ENCODE results near the gene AGAP1. TPM values are rescaled to one million over a fixed set of nuclear protein-coding genes. Genes with fewer than 3 reads are reported as not detected.

The AGAP1 gene
- total RNA-seq, 2 donors from 2014 or later = 28.9 to 33.3 TPM

DNA sequence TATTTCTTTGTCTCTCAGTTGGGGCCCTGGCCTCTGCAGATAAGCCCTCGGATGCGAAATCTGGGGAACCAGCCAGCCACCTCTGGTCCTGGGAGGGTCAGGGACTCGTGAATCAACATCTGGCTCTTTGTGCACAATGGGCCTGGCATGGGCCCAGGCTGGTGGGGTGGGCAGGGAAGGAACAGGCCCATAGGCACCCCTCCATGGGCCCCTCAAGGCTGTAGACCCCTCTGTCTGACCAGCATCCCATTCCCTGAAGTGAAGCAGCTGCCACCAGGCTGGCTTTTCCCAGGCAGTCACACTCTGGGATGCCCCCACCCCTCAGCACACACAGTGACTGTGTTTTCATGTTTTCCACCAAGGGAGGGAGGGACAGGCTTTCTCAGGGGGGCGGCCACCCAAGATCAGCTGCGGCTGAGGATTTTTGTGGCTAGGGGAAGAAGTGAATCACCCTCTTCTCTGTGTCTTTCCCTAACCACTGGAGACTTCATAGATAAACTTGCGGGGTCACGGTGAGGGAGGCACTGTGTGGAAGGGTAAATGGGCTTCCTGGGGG, 166.0 kb downstream of the AGAP1 start:
- intact Hi-C loops (cut with DNase I) = loop anchor here in 1 of 2 donors (10.0 kb wide), 1 partner anchor 65 kb away; no protein-coding TSS in a partner anchor
- DNase-seq (ENCODE audit: low spot score) = no peak

- DNase-seq (ENCODE audit: low spot score) = no peak
- intact Hi-C loops (cut with DNase I) = loop anchor here in 1 of 2 donors (10.0 kb wide), 1 partner anchor 66 kb away; no protein-coding TSS in a partner anchor
Observed at GRCh38 chr2:235660484-235661082, 166.7 kb downstream of the AGAP1 start.

DNA sequence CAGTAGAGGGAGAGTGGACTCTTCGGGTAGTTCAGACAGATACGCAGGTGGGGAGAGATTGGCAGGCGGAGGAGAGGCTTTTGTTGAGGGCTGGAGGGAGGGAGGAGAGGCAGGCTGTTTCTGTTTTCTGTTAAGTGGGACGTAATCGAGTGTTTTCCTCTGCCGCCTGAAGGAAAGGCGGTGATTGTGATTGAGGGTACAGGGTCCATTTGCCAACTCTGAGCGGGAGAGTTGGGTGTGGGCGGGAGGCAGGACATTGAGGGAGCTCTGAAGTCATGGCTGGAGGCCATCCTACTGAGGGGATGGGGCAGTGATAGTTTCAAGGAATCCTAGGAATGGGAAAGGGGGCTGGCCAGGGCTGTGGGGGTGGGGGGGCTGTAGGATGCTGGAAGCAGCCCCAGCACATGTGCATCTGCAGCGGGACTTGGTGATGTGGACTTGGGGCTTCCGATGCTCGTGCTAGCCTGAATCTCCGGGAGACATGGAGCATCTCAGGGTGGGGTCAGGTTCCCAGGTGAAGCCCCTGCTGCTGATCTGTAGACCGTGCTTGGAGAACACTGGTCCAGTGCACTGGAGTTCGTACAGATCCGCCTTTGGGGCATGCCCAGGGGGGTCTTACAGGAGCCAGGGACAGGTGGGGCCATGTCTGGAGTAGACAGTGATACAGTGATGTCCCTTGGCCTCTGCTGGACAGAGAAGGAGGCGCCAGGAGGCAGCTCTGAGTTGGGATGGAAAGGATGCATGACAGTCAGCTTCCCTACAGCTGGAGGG, 167.5 kb downstream of the AGAP1 start:
- no peak for DNase-seq (ENCODE audit: low spot score)
- intact Hi-C loops (cut with DNase I) = loop anchor here in 1 of 2 donors (10.0 kb wide), 1 partner anchor 67 kb away; no protein-coding TSS in a partner anchor

DNA sequence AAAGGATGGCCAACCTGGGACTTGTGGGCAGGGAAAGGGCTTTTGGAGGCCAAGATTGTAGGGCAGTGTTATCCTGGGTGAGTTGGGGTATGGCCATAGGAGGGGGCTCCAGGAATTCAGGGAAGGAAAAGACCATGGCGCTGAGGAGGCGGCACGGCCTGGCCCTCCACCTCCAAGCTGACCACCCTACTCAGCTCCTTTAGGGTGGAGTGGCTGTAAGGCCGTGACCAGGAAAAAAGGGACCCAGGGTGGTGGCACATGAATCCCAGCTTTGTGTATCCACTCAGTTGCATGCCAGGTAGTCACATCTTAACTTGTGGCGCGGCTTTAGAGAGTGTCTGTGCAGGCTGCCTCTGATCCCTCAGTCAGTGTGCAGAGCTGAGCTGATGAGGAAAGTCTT, 168.1 kb downstream of the AGAP1 start:
- DNase-seq (ENCODE audit: low spot score) = no peak
- intact Hi-C loops (cut with DNase I) = loop anchor here in 1 of 2 donors (10.0 kb wide), 1 partner anchor 67 kb away; no protein-coding TSS in a partner anchor

DNA sequence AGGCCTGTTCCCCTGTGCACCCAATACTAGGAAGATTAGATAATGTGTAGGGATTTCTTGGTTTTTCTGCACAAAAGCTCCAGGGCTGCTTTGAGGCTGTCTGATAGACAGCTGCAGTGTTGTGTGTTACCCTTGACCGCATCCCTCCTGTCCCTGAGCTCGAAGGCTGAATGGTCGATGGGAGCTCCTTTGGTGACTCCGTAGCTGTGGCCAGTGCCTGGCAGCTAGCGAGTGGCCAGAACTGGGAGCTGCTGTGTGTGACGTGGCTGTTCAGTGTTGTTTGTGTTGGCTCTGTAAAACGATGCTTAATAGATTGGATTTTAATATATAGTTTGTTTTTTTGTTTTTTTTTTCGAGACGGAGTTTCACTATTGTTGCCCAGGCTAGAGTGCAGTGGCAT, 170.0 kb downstream of the AGAP1 start:
- no peak for DNase-seq (ENCODE audit: low spot score)
- intact Hi-C loops (cut with DNase I) = loop anchor here in 1 of 2 donors (10.0 kb wide), 1 partner anchor 69 kb away; no protein-coding TSS in a partner anchor

DNA sequence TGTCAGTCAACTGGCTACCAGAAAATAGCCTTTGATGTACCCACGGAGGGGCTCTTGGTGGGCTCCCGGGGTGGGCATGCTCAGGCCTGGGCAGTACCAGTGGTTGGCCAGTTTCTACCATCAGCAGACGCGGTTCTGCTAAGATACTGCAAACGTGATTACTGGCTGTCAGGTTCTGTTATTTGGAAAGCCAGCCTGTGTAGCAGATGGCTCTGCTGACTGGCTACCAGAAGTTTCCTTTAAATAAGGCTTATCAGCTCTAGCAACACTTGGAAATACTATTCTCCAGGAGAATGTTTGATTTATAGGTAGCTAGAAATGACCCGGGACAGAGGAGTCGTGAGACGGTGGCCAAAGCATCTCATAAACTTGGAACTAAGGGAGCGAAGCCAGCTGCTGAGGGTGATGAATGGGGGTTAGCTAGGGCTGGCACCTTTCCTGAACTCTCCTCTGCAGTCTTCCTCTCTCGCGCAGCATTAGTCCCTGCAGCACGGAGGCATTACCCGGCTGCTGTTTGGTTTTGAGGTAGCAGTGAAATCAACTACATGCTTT, 171.9 kb downstream of the AGAP1 start:
- intact Hi-C loops (cut with DNase I) = loop anchor here in 1 of 2 donors (10.0 kb wide), 1 partner anchor 71 kb away; no protein-coding TSS in a partner anchor
- no peak for DNase-seq (ENCODE audit: low spot score)

GRCh38 chr2:235666213-235666781, 172.5 kb downstream of the AGAP1 start:
- DNase-seq (ENCODE audit: low spot score) = no peak
- intact Hi-C loops (cut with DNase I) = loop anchor here in 1 of 2 donors (10.0 kb wide), 1 partner anchor 71 kb away; no protein-coding TSS in a partner anchor

DNA sequence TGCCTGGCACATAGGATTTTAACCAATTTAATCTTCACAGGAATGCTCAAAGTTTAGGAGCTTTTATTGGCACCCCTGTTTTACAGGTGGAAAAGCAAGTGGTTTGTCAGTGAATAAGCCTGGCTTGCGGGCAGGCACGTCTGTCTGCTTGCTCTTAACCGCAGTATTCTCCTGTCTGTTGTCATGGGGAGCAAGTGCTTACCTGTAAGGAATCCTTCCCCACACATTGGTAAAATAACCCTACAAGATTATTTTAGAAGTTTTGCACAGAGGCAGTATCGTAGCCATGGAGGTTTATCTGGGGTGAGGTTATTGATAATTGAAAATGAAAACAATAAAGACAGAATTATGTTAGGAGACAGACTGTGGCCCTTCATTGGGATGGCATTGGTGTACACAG, 174.9 kb downstream of the AGAP1 start:
- DNase-seq (ENCODE audit: low spot score) = no peak
- intact Hi-C loops (cut with DNase I) = loop anchor here in 1 of 2 donors (10.0 kb wide), 1 partner anchor 74 kb away; no protein-coding TSS in a partner anchor

DNA sequence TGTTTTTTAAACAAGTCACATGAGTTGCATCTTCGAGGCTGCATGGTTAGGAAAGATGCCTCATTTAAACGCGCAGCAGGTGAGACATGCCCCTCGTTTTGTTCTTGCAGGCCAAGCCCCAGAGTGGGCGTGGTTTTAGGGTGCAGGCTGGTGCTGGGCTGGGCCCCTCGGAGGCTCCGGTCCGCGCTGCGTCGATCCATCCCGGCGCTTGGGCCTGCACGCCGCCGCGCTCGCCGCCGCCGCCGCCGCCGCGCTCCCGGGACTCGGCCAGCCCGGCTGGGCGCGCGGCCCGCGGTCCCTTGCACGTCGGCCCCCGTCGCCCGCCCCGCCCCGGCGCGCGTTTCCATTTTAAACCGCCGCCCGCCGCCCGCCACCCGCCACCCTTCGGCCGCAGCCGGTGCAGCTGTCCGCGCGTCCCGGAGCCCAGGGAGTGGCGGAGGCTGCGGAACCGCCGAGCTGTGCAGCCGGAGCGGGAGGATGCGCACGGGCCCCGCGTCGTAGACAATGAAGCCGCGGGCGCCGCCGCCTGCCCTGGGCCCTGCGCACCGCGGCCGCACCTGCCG, 175.5 kb downstream of the AGAP1 start:
- peak; percentile 89 for DNase-seq (ENCODE audit: low spot score)
- intact Hi-C loops (cut with DNase I) = loop anchor here in 1 of 2 donors (10.0 kb wide), 1 partner anchor 75 kb away; no protein-coding TSS in a partner anchor

GRCh38 chr2:235669983-235670962, 176.4 kb downstream of the AGAP1 start:
- intact Hi-C loops (cut with DNase I) = loop anchor here (5.0 to 10.0 kb wide), 4 partner anchors 72 to 75 kb away; no protein-coding TSS in a partner anchor
- DNase-seq (ENCODE audit: low spot score) = peak; percentile 90

- intact Hi-C loops (cut with DNase I) = loop anchor here (5.0 to 10.0 kb wide), 3 partner anchors 71 to 74 kb away; no protein-coding TSS in a partner anchor
- DNase-seq (ENCODE audit: low spot score) = no peak
Observed at GRCh38 chr2:235670974-235671787, 177.3 kb downstream of the AGAP1 start.

GRCh38 chr2:235672720-235673119, 178.9 kb downstream of the AGAP1 start:
- intact Hi-C loops (cut with DNase I) = loop anchor here (5.0 to 10.0 kb wide), 3 partner anchors 70 to 75 kb away; no protein-coding TSS in a partner anchor
- DNase-seq (ENCODE audit: low spot score) = no peak

- DNase-seq (ENCODE audit: low spot score) = no peak
- intact Hi-C loops (cut with DNase I) = loop anchor here (5.0 to 10.0 kb wide), 3 partner anchors 68 to 77 kb away; no protein-coding TSS in a partner anchor
Observed at GRCh38 chr2:235674146-235674545, 180.3 kb downstream of the AGAP1 start.

DNA sequence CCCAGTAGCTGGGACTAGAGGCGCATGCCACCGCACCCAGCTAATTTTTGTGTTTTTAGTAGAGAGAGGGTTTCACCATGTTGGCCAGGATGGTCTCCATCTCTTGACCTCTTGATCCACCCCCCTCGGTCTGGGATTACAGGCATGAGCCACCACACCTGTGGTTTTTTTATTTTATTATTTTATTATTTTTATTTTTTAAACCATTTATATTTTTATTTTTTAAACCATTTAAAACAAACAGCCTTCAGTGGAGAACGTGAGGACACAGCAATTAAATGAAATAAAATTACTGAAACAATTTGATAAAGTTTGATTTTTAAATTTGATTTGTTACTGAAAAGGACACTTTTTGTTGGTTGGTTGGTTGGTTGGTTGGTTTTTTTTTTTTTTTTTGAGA, 181.0 kb downstream of the AGAP1 start:
- intact Hi-C loops (cut with DNase I) = loop anchor here (5.0 to 10.0 kb wide), 3 partner anchors 67 to 78 kb away; no protein-coding TSS in a partner anchor
- DNase-seq (ENCODE audit: low spot score) = no peak

DNA sequence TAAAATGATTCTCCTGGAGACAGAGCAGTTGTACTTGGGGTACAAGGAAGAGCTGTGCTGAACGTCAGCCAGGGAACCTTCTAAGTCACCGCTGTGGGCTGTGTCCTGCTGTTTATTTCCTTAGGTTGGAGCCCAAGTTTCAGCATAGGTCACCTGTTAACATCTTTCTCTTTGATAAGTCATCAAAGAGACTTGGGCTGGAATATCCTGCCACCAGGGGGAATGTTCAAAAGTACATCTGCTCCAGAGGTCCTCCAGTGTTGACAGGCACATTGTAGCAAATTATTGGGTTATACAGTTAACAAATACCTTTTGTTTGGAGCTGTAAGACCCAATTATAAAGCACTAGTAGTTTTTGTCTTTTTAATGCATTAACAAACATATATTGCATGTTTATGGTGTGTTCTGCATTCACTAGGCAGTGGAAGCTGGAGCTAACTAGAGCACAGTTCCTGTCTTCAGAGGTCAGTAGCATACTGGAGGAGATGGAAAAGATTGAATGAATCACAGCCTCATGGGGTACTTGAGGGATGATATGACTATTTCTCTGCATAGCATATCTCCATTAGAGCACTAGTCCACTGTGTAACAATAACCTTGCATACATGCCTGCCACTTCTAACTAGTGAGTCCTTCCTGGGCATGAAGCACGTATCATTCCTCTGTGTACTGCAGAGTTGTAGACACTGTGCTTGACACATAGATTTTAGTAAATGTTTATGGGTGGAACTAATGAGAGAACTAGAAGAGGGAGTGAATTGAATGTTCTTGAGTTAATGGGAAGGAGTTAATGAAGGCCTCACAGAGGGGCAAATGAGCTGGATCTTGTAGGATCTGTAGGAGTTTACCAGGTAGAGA, 182.1 kb downstream of the AGAP1 start:
- intact Hi-C loops (cut with DNase I) = loop anchor here in 1 of 2 donors (10.0 kb wide), 1 partner anchor 69 kb away; no protein-coding TSS in a partner anchor

GRCh38 chr2:235676536-235676799, 182.6 kb downstream of the AGAP1 start:
- intact Hi-C loops (cut with DNase I) = loop anchor here in 1 of 2 donors (10.0 kb wide), 1 partner anchor 68 kb away; no protein-coding TSS in a partner anchor
- no peak for DNase-seq (ENCODE audit: low spot score)

More for the DNA sequence above, 182.1 kb downstream of the AGAP1 start:
- DNase-seq (ENCODE audit: low spot score) = no peak
